Left renal pelvis (tissue), 4 donors: Measurements from ENCODE around the gene SOWAHC. TPM values are rescaled to one million over a fixed set of nuclear protein-coding genes. Genes with fewer than 3 reads are reported as not detected.

Experiments used
- DNase-seq, 4 donors: peaks; one replicate each; pipeline ENCODE4 v3.0.0-alpha.2; 2013; ENCODE audit warnings: low read depth in 4 of 4, low spot score in 3 of 4
- polyA plus RNA-seq, 4 donors: library from polyadenylated mRNA; unstranded; fragments of 120-200 nt; gene quantifications; one replicate each; pipeline ENCODE4 v1.2.1, GENCODE V29; 2013; ENCODE audit not compliant: insufficient read length in 4 of 4

Gene SOWAHC
- polyA plus RNA-seq, 4 donors: 13.7 to 20.2 (median 18.1) TPM

- no peak for DNase-seq
Observed at GRCh38 chr2:109644571-109645275, 30.6 kb downstream of the SOWAHC start.

GRCh38 chr2:109645412-109646184 lies 31.4 kb downstream of the SOWAHC start:
- DNase-seq: no peak

DNA sequence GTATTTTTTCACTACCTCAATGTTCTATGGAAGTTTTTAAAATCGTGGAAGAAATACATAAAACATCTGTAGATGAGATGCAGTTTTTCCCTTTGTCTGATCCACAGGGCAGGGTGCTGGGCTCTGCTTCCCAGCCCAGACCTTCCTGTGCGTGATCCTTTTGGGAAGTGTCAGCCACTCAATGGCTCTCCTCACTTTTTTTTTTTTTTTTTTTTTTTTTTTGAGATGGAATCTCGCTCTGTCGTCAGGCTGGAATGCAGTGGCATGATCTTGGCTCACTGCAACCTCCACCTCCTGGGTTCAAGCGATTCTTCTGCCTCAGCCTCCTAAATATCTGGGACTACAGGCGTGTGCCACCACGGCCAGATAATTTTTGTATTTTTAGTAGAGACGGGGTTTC lies 32.8 kb downstream of the SOWAHC start:
- DNase-seq: no peak

DNA sequence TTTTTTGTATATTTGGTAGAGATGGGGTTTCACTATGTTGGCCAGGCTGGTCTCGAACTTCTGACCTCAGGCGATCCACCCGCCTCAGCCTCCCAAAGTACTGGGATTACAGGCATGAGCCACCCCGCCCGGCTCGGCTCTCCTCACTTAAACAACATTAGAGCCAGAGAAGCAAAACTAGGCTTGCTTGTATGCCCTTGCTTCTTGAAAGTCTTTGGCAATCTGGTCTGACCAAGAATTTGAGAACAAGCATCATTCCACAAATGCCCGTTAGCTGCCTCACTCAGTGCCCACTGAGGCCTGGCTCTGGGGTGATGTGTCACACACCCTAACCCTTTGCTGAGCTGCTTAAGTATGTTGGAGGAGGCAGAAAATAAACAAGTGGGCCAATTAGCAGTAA lies 33.5 kb downstream of the SOWAHC start:
- DNase-seq: no peak

GRCh38 chr2:109648041-109648527 lies 33.9 kb downstream of the SOWAHC start:
- no peak for DNase-seq

GRCh38 chr2:109649736-109650695 lies 35.9 kb downstream of the SOWAHC start:
- DNase-seq: no peak

DNA sequence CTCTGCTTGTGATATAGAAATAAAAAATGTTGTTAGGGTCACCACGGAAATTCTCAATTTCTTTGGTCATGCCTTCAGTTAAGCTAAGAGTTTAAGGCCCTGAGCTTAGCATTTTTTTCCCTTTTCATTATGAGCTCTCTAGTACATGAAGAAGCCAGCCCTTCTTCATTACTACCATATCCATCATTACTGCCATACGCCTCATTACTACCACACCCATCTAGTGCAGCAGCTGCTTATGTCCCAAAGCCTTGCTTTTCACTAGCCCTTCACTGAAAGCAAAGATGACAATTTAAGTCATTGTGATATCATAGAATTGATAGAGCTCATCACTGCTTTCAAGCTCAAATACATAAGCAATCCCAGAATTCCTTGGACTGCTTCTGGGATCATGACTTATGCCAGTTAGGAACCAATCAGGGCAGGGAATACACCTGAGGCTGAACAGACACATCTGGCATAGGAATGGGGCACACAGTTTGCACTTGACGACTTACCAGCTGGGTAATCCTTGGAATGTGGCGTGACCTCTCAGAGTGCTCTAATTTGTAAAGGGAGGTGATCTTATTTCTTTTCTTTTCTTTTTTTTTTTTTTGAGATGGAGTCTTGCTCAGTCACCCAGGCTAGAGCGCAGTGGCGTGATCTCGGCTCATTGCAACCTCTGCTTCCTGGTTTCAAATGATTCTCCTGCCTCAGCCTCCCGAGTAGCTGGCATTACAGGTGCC lies 40.3 kb downstream of the SOWAHC start:
- no peak for DNase-seq

- DNase-seq: no peak
Observed at GRCh38 chr2:109655287-109655686, 41.1 kb downstream of the SOWAHC start.

DNA sequence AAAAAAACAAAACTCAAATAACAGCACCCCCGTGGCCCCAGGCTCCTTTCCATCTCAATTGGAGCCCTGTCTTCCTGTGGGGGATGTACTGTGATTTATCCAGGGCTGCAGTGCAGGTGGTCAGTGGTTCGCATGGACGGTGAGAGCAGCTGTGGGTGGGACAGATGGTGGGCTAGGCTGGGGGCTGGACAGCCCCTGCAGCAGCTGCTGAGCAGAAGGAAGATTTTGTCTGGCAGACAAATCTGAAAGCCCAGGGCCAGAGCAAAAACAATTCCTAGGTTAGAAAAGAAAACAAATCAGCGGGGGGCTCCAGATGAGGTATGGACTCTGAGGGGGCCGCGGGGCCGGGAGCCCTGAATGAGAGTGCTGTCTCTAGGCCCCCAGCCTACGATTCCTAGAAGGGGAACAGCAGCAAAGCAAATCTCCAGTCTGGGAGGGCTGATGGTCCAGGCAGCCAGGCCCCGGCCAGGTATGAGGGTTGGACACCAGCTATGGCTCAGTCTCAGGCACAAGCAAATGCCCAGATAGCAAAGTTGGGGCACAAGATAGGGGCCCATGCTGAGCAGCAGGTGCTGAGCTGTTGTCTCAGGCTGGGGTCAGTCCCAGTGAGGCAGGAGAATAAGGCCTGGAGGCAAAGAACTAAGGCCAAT lies 45.4 kb downstream of the SOWAHC start:
- DNase-seq: no peak

DNA sequence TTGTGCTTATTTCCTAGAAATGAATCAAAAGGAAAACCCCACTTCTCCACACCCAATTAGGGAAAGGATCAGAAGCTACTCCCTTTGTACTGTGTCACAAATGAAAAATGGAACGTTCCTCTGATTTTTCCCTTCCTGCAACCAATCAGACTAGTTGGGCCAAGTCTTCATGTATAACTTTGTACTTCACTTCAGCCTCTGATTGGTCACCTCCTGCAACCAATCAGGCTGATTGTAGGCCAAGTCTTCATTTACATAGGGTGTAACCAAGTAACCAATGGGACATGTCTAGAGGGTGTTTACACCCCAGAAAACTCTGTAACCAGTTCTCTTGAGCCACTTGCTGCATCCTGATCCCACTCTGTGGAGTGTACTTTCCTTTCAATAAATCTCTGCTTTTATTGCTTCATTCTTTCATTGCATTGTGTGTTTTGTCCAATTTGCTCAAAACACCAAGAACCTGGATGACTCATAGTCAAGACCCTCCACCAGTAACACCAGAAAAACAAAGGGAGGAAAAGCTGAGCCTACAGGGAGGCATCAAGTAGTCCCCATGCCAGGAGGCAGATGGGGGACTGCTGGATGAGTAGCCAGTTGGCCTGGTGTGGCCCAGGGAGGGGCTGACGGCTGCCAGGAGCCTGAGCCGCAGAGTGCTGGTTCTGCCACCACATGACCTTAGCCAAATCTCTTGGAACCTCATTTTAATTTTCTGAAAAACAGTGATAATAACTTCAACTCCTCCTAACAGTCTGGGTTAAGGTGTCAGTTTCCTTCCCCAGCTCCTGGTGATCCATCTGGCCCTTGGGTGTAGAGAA lies 46.1 kb downstream of the SOWAHC start:
- DNase-seq: no peak

DNA sequence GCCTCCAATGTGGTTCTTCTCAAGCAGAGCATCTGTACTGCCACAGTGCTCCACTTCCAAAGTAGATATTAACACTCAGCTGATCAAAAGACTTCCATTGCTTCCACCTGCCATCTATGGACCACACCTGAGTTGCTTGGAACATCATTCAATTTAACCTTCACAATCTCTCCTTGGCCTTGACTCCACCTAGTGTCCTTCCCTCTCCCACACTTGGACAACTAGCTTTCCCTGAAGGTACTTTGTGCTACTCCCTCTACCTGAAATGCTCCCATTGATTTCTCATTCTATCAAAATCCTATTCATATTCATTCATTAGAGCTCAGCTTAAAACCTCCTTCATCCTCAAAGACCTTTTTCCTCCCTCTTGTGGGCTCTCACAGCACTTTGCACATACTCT lies 48.7 kb downstream of the SOWAHC start:
- DNase-seq: no peak

DNA sequence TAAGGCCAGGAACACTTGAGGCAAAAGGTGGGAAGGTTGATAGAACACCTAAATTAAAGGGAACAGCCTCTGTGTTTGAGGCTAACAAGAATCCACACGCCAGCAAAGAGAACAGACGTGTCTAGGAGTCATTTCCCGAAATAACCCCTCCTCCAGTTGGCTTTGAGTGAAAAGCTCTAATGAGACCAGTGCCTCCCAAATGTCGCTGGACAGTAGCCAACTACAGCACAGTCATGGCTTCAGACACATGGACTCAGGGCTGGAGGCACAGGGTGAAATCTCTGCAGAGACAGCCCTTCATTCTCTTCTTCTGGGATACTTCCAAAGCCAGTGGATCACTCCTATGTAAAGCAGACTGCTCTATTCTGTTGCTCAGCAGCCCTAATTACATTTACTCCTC lies 49.6 kb downstream of the SOWAHC start:
- no peak for DNase-seq

GRCh38 chr2:109666466-109666865 lies 52.3 kb downstream of the SOWAHC start:
- no peak for DNase-seq

Other genes with a start within 250 kb of the SOWAHC start
- gene SEPTIN10, start 398 bp upstream of the SOWAHC start, polyA plus RNA-seq: 100 to 1,000 TPM; 104 to 133 (median 119) TPM
- gene RGPD5, start 179.9 kb downstream of the SOWAHC start, polyA plus RNA-seq: 10 to 100 TPM in 3 of 4 donors, 1 to 10 TPM in 1; 2.5 to 31.7 (median 15.1) TPM